GM12878 (cell line): ENCODE results near the gene TAF4.

Experiments
- BCL11A ChIP-seq: IDR thresholded peaks from 2 replicates; pipeline ENCODE4 v1.6.1; 2011; ENCODE audit warnings: low read depth, low read length
- CTCF ChIP-seq, 3 experiments: IDR thresholded peaks in 2 of 3; conservative IDR thresholded peaks in 1 of 3; 2 replicates each; pipeline ENCODE4 v1.5.1; 2011; ENCODE audit warnings: low read depth in 3 of 3, low read length in 3 of 3, mild to moderate bottlenecking in 3 of 3, control low read depth in 2 of 3, moderate library complexity in 2 of 3, inconsistent platforms in 1 of 3, mixed read lengths in 1 of 3; ENCODE audit not compliant: control insufficient read depth in 2 of 3, insufficient read depth in 1 of 3; ENCODE audit errors: extremely low read depth in 1 of 3
- ETV6 ChIP-seq, 2 experiments: fragments of 450-650 bp in 1 of 2; IDR thresholded peaks in 1 of 2; conservative IDR thresholded peaks in 1 of 2; 2 replicates each; pipeline ENCODE4 v1.6.1; 2014; ENCODE audit warnings: antibody characterized with exemption in 1 of 2, borderline replicate concordance in 1 of 2, low read depth in 1 of 2, mild to moderate bottlenecking in 1 of 2, moderate library complexity in 1 of 2
- FOXM1 ChIP-seq: IDR thresholded peaks from 2 replicates; pipeline ENCODE4 v1.6.1; 2012; ENCODE audit warnings: low read depth, mild to moderate bottlenecking, inconsistent platforms, low read length, moderate library complexity
- HDAC6 ChIP-seq: fragments of 200-600 bp; sonication (generic); IDR thresholded peaks from one replicate; pipeline ENCODE4 v1.8.0; 2017; ENCODE audit warnings: antibody characterized with exemption; ENCODE audit not compliant: unreplicated experiment
- RCOR1 ChIP-seq: conservative IDR thresholded peaks from 2 replicates; pipeline ENCODE4 v1.6.1; 2012; ENCODE audit warnings: low read depth, low read length, improper control_type of control experiment
- REST ChIP-seq: IDR thresholded peaks from 2 replicates; pipeline ENCODE4 v1.6.1; 2012; ENCODE audit warnings: mild to moderate bottlenecking, low read depth, low read length

- TF ChIP-seq CTCF (IDR thresholded peaks at IDR 0.05 in 2 of 3, conservative IDR thresholded peaks at IDR 0.05 in 1 of 3; ENCODE audit: control insufficient read depth in 2 of 3, extremely low read depth in 1 of 3, insufficient read depth in 1 of 3, low read depth in 3 of 3, low read length in 3 of 3) (no peak), RCOR1 (no peak), HDAC6 (no peak), ETV6 (conservative IDR thresholded peaks at IDR 0.05 in 1 of 2, IDR thresholded peaks at IDR 0.05 in 1 of 2; ENCODE audit: borderline replicate concordance in 1 of 2, low read depth in 1 of 2) (no peak), REST (no peak), BCL11A (no peak), FOXM1 (no peak)
Measured at GRCh38 chr20:62083312-62083711, 17.6 kb upstream of the TAF4 start.
